Measurements from ENCODE around the gene DMRT3.

The DMRT3 gene

DNA sequence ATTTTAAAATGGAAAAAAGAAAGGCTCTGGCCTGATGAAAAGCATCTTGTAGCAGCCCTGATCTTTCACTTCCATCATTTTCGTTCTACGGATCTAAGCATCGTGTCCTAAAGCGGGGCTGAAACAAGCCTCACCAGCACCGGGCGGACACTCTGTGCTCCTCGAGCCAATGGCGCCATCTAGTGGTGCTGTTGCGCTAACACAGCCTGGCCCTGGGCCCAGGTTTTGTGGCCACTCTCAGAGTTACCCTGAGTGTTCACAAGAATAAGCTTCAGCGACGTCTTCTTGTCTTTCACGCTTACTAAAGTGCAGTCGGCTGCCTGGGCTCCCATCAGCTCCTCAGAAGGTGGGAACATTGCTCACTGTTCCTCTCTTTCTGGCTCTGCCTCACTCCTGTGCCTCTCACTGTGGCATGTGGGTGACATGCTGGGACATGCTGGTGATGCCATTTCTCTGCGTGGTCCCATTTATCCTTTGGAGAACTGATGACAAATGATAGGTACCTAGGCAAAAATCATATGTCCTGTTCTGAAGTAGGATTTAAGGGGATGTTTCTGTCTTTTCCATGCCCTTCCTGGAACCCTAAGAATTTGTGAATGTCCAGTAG is 32.7 kb downstream of the DMRT3 start:
- no peaks in the 10 kb centered on the region for H3K27me3 ChIP-seq (ENCODE audit: control insufficient read depth in 1 of 2, insufficient read depth in 2 of 2, low read length in 2 of 2)
- H3K27ac ChIP-seq (ENCODE audit: low read depth, low read length) = no peak overlapping the region
- no peaks in the 10 kb centered on the region for H3K36me3 ChIP-seq (ENCODE audit: insufficient read depth, low read length)
- no peaks in the 10 kb centered on the region for H3K9me3 ChIP-seq (ENCODE audit: low read length)
- H3K4me1 ChIP-seq (ENCODE audit: insufficient read depth, low read length) = no peaks in the 10 kb centered on the region
- no peak overlapping the region for H3K9ac ChIP-seq (ENCODE audit: low read length)
- H3K4me3 ChIP-seq (ENCODE audit: low read depth in 1 of 2, low read length in 2 of 2) = no peak overlapping the region

DNA sequence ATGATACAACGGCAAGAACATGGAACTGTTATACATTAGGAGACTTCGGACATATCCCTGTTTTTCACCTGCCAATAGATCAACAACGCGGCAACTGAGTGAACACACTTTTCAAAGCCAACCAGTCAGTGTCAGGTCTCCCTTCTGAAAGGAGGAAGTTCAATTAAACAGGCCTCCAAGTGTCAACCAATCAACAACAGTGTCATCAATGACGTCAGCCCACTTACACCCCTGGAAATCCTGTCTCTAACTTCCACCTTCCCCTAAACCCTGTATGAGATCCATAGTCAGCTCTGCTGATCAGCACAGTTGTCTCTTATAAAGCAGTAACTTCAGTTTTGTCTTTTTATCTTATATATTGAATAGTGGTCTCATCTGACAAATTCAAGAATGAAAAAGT is 36.6 kb downstream of the DMRT3 start:
- no peaks in the 10 kb centered on the region for H3K27me3 ChIP-seq (ENCODE audit: control insufficient read depth in 1 of 2, insufficient read depth in 2 of 2, low read length in 2 of 2)
- no peak overlapping the region for H3K4me3 ChIP-seq (ENCODE audit: low read depth in 1 of 2, low read length in 2 of 2)
- H3K4me1 ChIP-seq (ENCODE audit: insufficient read depth, low read length) = no peaks in the 10 kb centered on the region
- H3K9me3 ChIP-seq (ENCODE audit: low read length) = no peaks in the 10 kb centered on the region
- H3K27ac ChIP-seq (ENCODE audit: low read depth, low read length) = no peak overlapping the region
- no peak overlapping the region for H3K9ac ChIP-seq (ENCODE audit: low read length)
- no peaks in the 10 kb centered on the region for H3K36me3 ChIP-seq (ENCODE audit: insufficient read depth, low read length)

DNA sequence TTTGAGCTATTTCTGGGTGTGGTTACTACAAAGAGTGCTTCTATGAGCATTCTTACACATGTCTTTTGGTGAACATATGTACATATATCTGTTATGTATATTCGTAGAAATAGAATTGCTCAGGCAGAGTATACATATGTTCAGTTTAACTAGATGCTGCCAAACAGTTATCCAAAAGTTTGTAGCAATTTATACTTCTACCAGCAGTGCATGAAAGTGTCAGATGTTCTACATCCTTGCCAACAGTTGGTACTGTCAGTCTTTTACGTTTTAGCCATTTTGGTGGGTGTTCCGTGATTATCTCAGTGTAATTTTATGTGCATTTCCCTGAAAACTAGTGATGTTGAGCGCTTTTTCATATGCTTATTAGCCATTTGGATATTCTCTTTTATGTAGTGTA is 37.8 kb downstream of the DMRT3 start:
- no peaks in the 10 kb centered on the region for H3K27me3 ChIP-seq (ENCODE audit: control insufficient read depth in 1 of 2, insufficient read depth in 2 of 2, low read length in 2 of 2)
- H3K4me1 ChIP-seq (ENCODE audit: insufficient read depth, low read length) = no peaks in the 10 kb centered on the region
- H3K9me3 ChIP-seq (ENCODE audit: low read length) = no peaks in the 10 kb centered on the region
- no peak overlapping the region for H3K4me3 ChIP-seq (ENCODE audit: low read depth in 1 of 2, low read length in 2 of 2)
- H3K9ac ChIP-seq (ENCODE audit: low read length) = no peak overlapping the region
- H3K36me3 ChIP-seq (ENCODE audit: insufficient read depth, low read length) = no peaks in the 10 kb centered on the region
- H3K27ac ChIP-seq (ENCODE audit: low read depth, low read length) = no peak overlapping the region

DNA sequence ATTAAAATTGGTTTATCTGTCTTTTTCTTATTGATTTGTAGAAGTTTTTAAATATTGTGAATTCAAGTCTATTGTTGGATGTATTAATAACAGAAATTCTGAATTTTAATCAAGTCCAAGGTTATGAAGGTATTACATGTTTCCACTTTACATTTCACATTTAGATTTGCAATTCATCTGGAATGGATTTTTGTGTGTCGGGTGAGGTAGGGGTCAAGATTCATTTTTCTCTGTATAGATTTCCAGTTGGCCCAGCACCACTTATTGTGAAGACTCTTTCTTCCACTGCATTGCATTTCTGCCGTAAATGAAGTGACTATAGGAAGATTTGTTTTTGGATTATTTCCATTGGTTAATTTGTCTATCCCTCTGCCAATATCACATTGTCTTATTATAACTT is 38.2 kb downstream of the DMRT3 start:
- Histone ChIP-seq H3K4me3 (ENCODE audit: low read depth in 1 of 2, low read length in 2 of 2) (no peak overlapping the region), H3K36me3 (ENCODE audit: insufficient read depth, low read length) (no peaks in the 10 kb centered on the region), H3K27ac (ENCODE audit: low read depth, low read length) (no peak overlapping the region), H3K9me3 (ENCODE audit: low read length) (no peaks in the 10 kb centered on the region), H3K27me3 (ENCODE audit: control insufficient read depth in 1 of 2, insufficient read depth in 2 of 2, low read length in 2 of 2) (no peaks in the 10 kb centered on the region), H3K4me1 (ENCODE audit: insufficient read depth, low read length) (no peaks in the 10 kb centered on the region), H3K9ac (ENCODE audit: low read length) (no peak overlapping the region)

DNA sequence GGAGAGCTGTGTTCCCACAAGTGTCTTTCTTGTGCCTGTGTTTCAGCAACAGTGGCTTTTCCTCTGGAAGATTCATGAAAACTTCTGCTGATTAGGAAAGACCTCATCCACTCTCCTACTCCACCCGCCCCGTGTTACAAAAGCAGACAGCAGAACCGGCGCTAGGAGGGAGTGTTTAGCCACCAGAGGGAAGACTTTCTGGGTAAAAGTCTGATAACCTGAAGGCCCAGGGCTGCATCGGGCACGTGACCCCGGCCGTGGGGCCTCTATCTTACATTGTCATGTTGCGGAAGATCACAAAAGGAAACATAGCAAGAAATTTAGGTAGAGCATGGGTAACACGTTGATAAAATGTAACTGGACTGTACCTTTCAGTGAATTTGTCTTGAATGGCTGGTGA is 41.7 kb downstream of the DMRT3 start:
- peaks cover 0 to 8% of the 10 kb centered on the region in 2 donors for H3K27me3 ChIP-seq (ENCODE audit: control insufficient read depth in 1 of 2, insufficient read depth in 2 of 2, low read length in 2 of 2)
- H3K4me3 ChIP-seq (ENCODE audit: low read depth in 1 of 2, low read length in 2 of 2) = no peak overlapping the region
- peaks cover 11% of the 10 kb centered on the region for H3K9me3 ChIP-seq (ENCODE audit: low read length)
- H3K36me3 ChIP-seq (ENCODE audit: insufficient read depth, low read length) = no peaks in the 10 kb centered on the region
- H3K4me1 ChIP-seq (ENCODE audit: insufficient read depth, low read length) = no peaks in the 10 kb centered on the region
- H3K27ac ChIP-seq (ENCODE audit: low read depth, low read length) = no peak overlapping the region
- no peak overlapping the region for H3K9ac ChIP-seq (ENCODE audit: low read length)

DNA sequence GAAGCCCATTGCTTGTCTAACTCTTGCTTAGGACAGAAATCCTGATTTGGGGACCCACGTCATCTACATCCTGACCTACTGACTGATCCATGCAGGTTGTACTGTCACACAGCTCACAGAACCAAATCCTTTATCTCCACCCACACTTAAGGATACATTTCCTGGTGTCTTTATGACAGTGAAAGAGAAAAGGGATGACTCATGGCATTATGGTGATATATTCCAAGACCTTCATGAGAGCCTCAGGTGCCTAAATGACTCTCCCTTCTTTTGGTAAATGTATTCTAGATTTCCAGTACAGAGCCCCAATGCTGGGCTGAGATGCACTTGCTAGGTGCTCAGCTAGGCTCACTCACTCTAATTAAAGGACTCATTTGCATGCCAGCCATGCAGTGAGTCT is 47.7 kb downstream of the DMRT3 start:
- Histone ChIP-seq H3K27me3 (ENCODE audit: control insufficient read depth in 1 of 2, insufficient read depth in 2 of 2, low read length in 2 of 2) (peaks cover 0 to 10% of the 10 kb centered on the region in 2 donors), H3K4me3 (ENCODE audit: low read depth in 1 of 2, low read length in 2 of 2) (no peak overlapping the region), H3K27ac (ENCODE audit: low read depth, low read length) (no peak overlapping the region)

DNA sequence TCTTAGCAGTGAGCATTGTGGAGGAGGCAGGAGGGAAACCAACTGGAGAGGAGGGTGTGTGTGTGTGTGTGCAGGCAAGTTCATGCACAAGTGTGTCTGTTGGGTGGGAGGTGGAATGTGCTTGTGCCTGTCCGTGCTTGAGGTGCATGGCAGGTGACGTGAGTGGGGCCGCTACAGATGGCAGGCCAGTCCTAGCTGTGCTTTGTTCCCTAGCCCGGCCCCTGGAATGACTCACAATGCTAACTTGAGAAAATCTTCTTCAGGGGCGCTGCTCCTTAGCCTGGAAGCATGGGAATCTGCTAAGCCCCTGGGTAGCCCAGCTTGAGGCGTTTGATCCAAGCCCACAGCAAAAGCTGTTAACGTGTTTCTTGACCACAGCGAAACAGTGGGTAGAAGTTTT is 48.7 kb downstream of the DMRT3 start:
- Histone ChIP-seq H3K9me3 (ENCODE audit: low read length) (peaks cover 14% of the 10 kb centered on the region), H3K9ac (ENCODE audit: low read length) (no peak overlapping the region), H3K27ac (ENCODE audit: low read depth, low read length) (no peak overlapping the region), H3K36me3 (ENCODE audit: insufficient read depth, low read length) (no peaks in the 10 kb centered on the region), H3K4me1 (ENCODE audit: insufficient read depth, low read length) (no peaks in the 10 kb centered on the region), H3K27me3 (ENCODE audit: control insufficient read depth in 1 of 2, insufficient read depth in 2 of 2, low read length in 2 of 2) (peaks cover 0 to 10% of the 10 kb centered on the region in 2 donors), H3K4me3 (ENCODE audit: low read depth in 1 of 2, low read length in 2 of 2) (no peak overlapping the region)

More for the DNA sequence above, 47.7 kb downstream of the DMRT3 start:
- H3K4me1 ChIP-seq (ENCODE audit: insufficient read depth, low read length) = no peaks in the 10 kb centered on the region
- H3K36me3 ChIP-seq (ENCODE audit: insufficient read depth, low read length) = no peaks in the 10 kb centered on the region
- peaks cover 14% of the 10 kb centered on the region for H3K9me3 ChIP-seq (ENCODE audit: low read length)
- no peak overlapping the region for H3K9ac ChIP-seq (ENCODE audit: low read length)

DNA sequence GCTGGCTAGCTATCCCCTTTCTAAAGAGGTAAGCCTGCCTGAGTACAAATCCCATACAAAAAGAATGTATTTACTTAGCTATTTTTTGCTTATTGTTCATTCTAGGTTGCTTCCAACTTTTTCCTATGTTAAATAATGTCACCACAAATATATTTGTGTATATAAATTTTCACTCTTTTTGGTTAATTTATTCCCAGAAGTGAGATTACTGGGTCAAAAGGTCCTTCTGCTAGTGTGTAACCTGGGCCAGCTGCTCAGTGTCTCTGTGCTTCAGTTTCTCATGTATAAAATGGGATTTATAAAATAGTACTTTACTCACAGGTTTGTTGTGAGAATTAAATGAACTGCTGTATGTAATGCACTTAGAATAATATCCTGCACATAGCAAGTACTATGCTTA is 49.8 kb downstream of the DMRT3 start:
- H3K9me3 ChIP-seq (ENCODE audit: low read length) = peaks cover 14% of the 10 kb centered on the region
- no peaks in the 10 kb centered on the region for H3K4me1 ChIP-seq (ENCODE audit: insufficient read depth, low read length)
- H3K27me3 ChIP-seq (ENCODE audit: control insufficient read depth in 1 of 2, insufficient read depth in 2 of 2, low read length in 2 of 2) = peaks cover 0 to 10% of the 10 kb centered on the region in 2 donors
- H3K4me3 ChIP-seq (ENCODE audit: low read depth in 1 of 2, low read length in 2 of 2) = no peak overlapping the region
- H3K9ac ChIP-seq (ENCODE audit: low read length) = no peak overlapping the region
- H3K27ac ChIP-seq (ENCODE audit: low read depth, low read length) = no peak overlapping the region
- no peaks in the 10 kb centered on the region for H3K36me3 ChIP-seq (ENCODE audit: insufficient read depth, low read length)

DNA sequence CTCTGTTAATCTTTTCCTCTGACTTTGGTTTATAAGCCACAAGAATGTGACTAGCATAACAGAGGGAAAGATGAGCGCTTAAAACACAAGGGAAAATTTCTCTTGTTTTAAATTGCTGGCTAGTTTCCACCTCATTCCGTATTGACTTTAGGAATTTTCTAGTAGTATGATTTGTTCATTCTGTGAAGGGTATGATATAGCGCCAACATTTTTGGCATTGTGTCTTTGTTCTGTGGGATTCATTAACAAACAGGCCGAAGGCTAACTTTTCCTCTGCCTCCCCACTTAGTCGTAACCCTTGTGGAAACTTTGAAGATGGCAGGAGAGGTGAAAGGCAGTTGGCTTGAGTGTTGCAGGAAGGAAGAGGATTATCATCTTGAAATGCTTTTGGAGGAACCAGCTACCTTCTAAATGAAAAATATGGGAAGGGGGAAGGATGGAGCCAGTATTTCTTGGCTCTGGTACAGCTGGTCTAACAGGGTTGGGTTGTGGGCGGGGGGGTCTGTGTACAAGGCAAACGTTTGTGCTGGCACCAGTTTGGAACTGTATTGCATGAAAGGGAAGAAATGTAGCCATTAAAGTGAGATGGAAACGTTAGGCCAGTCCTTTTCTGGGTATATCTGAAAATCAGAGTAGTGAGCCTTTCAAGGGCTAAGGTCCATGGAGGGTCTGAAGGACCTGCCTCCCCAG is 52.2 kb downstream of the DMRT3 start:
- Histone ChIP-seq H3K4me3 (ENCODE audit: low read depth in 1 of 2, low read length in 2 of 2) (no peak overlapping the region), H3K9ac (ENCODE audit: low read length) (no peak overlapping the region), H3K27ac (ENCODE audit: low read depth, low read length) (no peak overlapping the region), H3K36me3 (ENCODE audit: insufficient read depth, low read length) (no peaks in the 10 kb centered on the region), H3K9me3 (ENCODE audit: low read length) (no peaks in the 10 kb centered on the region), H3K4me1 (ENCODE audit: insufficient read depth, low read length) (no peaks in the 10 kb centered on the region), H3K27me3 (ENCODE audit: control insufficient read depth in 1 of 2, insufficient read depth in 2 of 2, low read length in 2 of 2) (no peaks in the 10 kb centered on the region)

DNA sequence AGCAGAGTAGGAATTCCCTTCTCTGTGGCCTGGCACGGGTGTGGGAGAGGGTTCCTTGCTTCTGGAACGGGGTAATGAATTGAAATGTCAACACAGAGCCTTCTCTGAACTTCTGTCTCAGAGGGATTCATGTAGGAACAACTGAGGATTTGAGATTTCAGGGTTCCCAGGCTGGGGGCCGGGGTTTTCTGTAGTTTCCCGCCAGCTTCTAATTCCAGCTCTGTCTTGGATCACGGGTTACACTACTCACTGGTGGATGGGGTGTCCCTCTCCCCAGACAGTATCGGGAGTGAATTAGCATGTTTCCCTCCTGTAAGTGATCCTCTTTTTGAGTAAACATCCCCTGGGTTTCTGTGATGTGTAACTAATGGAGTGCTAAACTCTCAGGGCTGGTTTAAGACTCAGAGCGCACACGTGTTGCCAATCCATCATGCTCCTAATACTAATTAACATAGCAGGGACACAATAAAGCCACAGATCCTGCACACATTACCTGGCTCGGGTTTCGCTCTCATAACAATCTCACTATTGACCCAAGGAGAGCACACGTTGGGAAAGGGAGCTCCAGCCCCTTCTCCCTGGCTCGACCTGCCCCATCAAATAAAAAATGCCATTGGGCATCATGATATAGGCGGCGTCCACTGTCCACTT is 55.6 kb downstream of the DMRT3 start:
- no peaks in the 10 kb centered on the region for H3K4me1 ChIP-seq (ENCODE audit: insufficient read depth, low read length)

DNA sequence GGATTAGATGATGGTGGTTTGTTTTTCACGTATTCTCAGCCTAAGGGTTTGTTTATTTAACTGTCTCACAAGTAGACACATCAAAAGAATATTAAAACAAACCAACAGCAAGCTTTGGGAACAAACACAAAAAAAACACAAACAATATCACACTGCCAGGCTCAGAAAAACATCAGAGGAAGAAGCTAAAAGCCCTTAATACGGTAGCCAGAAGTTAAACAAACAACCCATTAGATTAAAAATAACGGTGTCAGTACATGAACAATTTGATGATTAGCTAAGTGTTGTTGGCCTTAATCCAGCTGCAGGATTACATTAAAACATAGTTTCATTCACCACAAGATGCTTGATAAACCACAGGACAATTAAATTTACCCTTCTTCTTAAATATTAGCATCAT is 57.8 kb downstream of the DMRT3 start:
- Histone ChIP-seq H3K4me3 (ENCODE audit: low read depth in 1 of 2, low read length in 2 of 2) (no peak overlapping the region), H3K36me3 (ENCODE audit: insufficient read depth, low read length) (no peaks in the 10 kb centered on the region), H3K4me1 (ENCODE audit: insufficient read depth, low read length) (no peaks in the 10 kb centered on the region), H3K27ac (ENCODE audit: low read depth, low read length) (no peak overlapping the region), H3K9me3 (ENCODE audit: low read length) (no peaks in the 10 kb centered on the region), H3K9ac (ENCODE audit: low read length) (no peak overlapping the region), H3K27me3 (ENCODE audit: control insufficient read depth in 1 of 2, insufficient read depth in 2 of 2, low read length in 2 of 2) (peaks cover 3 to 11% of the 10 kb centered on the region in 2 donors)

More for the DNA sequence above, 55.6 kb downstream of the DMRT3 start:
- H3K4me3 ChIP-seq (ENCODE audit: low read depth in 1 of 2, low read length in 2 of 2) = no peak overlapping the region
- no peaks in the 10 kb centered on the region for H3K9me3 ChIP-seq (ENCODE audit: low read length)
- H3K27me3 ChIP-seq (ENCODE audit: control insufficient read depth in 1 of 2, insufficient read depth in 2 of 2, low read length in 2 of 2) = no peaks in the 10 kb centered on the region
- no peak overlapping the region for H3K9ac ChIP-seq (ENCODE audit: low read length)
- H3K27ac ChIP-seq (ENCODE audit: low read depth, low read length) = no peak overlapping the region
- H3K36me3 ChIP-seq (ENCODE audit: insufficient read depth, low read length) = no peaks in the 10 kb centered on the region

Data from muscle layer of colon (tissue), 2 donors.